ACC112 (cell line): ENCODE results near the gene AGBL1.

Experiments used
- H2AFZ ChIP-seq: fragments of 200-600 bp; sonication (generic); one replicate; pipeline ENCODE4 v1.6.0; 2017; ENCODE audit warnings: antibody characterized with exemption, low read length; ENCODE audit not compliant: unreplicated experiment
- H3K27ac ChIP-seq: fragments of 200-600 bp; sonication (generic); 2 replicates; pipeline ENCODE4 v1.5.1; 2014; ENCODE audit warnings: low read depth, mild to moderate bottlenecking, antibody characterized with exemption, low read length, moderate library complexity
- H3K27me3 ChIP-seq: fragments of 200-600 bp; sonication (generic); 2 replicates; pipeline ENCODE4 v1.6.1; 2014; ENCODE audit warnings: mild to moderate bottlenecking, antibody characterized with exemption, low read length, moderate library complexity, mixed read lengths; ENCODE audit not compliant: insufficient read depth
- H3K36me3 ChIP-seq: fragments of 200-600 bp; sonication (generic); 2 replicates; pipeline ENCODE4 v1.6.1; 2016; ENCODE audit warnings: mild to moderate bottlenecking, antibody characterized with exemption, low read length, moderate library complexity, mixed read lengths; ENCODE audit not compliant: insufficient read depth
- H3K4me1 ChIP-seq: fragments of 200-600 bp; sonication (generic); one replicate; pipeline ENCODE4 v1.6.1; 2016; ENCODE audit warnings: low read length, mixed read lengths; ENCODE audit not compliant: insufficient read depth, unreplicated experiment, control insufficient read depth
- H3K4me3 ChIP-seq: fragments of 200-600 bp; sonication (generic); 2 replicates; pipeline ENCODE4 v1.5.1; 2014; ENCODE audit warnings: mild to moderate bottlenecking, low read depth, low read length
- H3K79me2 ChIP-seq: fragments of 200-600 bp; sonication (generic); one replicate; pipeline ENCODE4 v1.6.0; 2016; ENCODE audit warnings: low read length; ENCODE audit not compliant: control insufficient read depth, unreplicated experiment, insufficient read depth

AGBL1 gene

DNA sequence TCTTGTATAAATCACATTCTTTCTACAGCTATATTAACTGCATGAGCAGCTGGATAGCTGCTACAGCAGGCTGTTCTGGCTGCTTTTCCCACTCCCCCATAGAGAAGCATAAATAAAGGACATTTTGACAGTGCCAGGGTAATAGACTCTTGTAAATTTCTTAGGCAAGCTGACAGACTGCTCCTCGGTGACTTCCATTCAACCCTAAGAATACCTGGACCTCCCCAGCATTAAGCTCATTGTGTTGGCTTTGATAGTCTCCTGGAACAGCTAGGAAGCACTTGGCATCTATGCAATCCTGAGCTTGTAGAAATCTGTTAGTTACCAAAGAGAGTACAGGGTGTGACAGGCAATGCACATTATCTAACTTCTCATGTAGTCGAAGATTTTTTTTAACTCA is 475.4 kb downstream of the AGBL1 start:
- Histone ChIP-seq H3K27me3 (no peaks in the 10 kb centered on the region), H3K4me3 (no peak overlapping the region), H2AFZ (no peak overlapping the region), H3K36me3 (no peaks in the 10 kb centered on the region), H3K27ac (no peak overlapping the region), H3K4me1 (no peaks in the 10 kb centered on the region), H3K79me2 (no peaks in the 10 kb centered on the region)

DNA sequence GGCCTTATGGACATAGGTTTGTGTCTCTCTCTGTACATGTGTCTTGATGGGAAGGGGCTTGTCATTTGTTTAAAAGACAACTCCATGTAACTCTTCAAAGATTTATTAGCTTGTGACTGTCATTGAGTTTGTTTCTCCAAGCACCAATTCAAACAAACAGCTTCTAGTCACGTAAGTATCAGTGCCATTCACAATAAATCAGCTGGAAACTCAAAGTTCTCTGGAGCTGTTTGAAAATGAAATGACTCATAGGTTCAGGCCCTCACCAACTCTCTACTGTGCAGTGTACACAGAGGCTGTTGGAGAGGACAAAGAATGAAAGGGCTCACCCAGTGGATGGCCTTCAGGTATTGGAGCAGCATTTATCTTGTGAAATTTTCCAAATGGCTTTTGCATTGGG is 476.3 kb downstream of the AGBL1 start:
- Histone ChIP-seq H3K36me3 (no peaks in the 10 kb centered on the region), H3K27ac (no peak overlapping the region), H3K27me3 (no peaks in the 10 kb centered on the region), H3K4me1 (no peaks in the 10 kb centered on the region), H3K79me2 (no peaks in the 10 kb centered on the region), H2AFZ (no peak overlapping the region), H3K4me3 (no peak overlapping the region)

DNA sequence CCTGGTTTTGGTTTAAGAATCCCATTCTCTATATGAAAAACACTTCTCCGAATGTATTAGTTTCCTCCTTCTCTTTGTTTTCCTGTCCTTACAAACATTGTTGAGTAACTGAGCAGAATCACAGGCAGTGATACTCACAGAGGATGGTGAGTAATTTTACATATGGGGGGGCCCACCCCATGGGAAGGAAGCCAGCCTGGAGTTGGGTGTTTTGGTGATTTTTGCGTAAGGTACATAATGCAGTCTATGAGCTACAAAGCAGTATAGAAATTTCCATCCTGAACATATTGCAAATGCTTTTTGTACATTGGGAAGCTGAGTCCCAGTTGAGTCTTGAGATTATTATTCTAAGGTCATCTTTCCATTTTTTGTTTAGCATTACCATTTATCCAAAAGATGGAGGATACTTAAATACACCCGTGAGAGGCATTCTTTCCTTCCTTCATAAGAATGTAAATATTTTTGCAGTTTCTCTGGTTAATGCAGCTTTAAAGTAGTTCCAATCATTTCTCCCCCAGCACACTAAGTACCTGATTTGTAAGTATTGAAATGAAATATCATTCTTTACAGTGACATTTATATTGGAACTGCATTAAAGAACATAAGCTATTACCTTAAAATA is 476.8 kb downstream of the AGBL1 start:
- Histone ChIP-seq H3K36me3 (no peaks in the 10 kb centered on the region), H3K27ac (no peak overlapping the region), H3K4me1 (no peaks in the 10 kb centered on the region), H3K27me3 (no peaks in the 10 kb centered on the region), H3K4me3 (no peak overlapping the region), H2AFZ (no peak overlapping the region), H3K79me2 (no peaks in the 10 kb centered on the region)

DNA sequence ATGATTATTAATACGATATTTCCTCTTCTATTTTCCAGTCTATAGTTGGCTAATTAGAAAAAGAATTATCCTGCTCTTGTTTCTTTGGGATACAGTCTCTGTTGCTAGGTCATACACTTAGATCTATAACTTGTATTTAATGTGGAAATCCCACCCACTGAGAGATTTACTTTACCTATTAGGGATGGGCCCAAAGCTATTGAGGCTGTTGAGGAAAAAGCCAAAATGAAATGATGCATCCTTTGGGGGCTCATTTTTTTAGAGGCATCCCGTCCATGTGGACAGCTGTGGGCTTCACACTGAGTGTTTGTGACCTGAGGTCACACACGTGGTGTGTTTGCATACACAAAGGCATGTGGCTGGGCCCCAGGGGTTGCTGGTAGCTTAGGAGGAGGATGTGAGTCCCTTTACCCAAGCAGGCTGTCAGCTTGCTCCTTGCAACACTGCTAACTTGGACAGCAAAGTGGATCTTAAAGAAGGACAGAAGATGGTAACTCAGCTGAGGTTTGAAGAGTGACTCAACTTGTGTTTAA is 477.4 kb downstream of the AGBL1 start:
- Histone ChIP-seq H3K4me3 (no peak overlapping the region), H3K27ac (no peak overlapping the region), H3K36me3 (no peaks in the 10 kb centered on the region), H3K79me2 (no peaks in the 10 kb centered on the region), H2AFZ (no peak overlapping the region), H3K4me1 (no peaks in the 10 kb centered on the region), H3K27me3 (no peaks in the 10 kb centered on the region)

DNA sequence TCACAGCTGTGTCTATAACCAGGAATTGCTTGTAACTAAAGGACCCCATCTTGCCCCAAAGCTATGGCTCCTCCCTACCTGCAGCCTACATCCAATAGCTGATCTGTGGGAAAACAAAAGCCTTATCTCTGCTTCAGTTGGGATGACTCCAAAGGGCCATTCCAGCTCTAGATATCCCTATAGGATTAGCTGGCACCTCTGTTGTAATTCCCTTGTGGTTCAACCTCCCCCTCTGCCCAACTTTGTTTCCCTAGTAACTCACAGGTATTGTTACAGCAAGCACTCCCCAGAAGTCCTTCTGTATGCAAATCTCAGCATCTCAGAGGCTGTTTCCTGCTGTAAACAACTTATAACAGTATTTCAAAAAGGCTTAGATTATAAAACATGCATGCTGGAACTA is 478.6 kb downstream of the AGBL1 start:
- Histone ChIP-seq H3K27me3 (no peaks in the 10 kb centered on the region), H3K27ac (no peak overlapping the region), H3K4me3 (no peak overlapping the region), H2AFZ (no peak overlapping the region), H3K36me3 (no peaks in the 10 kb centered on the region), H3K79me2 (no peaks in the 10 kb centered on the region), H3K4me1 (no peaks in the 10 kb centered on the region)

DNA sequence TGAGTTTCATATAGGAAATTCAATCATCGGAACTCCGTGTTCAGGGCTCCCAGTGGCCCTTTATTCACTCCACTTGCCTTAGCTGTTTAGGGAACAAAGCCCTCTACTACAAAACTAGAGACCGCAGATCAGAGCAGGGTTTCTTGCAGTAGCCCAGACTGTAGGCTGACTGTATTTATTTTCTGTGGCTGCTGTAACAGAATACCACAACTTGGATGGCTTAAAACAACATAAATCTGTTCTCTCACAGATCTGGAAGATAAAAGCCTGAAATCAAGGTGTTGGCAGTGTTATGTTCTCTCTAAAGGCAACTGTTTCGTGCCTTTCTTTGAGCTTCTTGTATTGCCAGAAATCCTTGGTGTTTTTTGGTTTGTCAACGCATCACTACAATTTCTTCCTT is 479.0 kb downstream of the AGBL1 start:
- H3K36me3 ChIP-seq = no peaks in the 10 kb centered on the region
- no peak overlapping the region for H3K27ac ChIP-seq
- H2AFZ ChIP-seq = no peak overlapping the region
- H3K27me3 ChIP-seq = no peaks in the 10 kb centered on the region
- no peak overlapping the region for H3K4me3 ChIP-seq
- H3K79me2 ChIP-seq = no peaks in the 10 kb centered on the region
- no peaks in the 10 kb centered on the region for H3K4me1 ChIP-seq

DNA sequence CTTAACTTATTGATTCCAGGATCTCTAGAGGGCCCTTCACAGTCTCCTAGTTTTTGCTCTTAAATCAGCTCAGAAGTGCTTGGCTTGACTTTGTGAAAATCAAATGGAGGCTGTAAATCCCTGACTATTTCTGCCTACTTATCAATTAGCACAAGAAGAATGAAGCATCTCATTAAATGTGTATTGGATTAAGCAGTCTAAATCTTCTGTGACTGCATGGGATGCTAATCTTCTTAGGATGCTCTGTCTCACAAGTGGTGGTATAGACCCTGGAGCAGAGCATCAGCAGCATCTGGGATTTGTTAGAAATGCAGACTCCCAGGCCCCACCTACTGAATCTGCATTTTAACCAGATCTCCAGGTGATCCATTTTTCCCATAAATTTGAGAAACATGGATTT is 488.7 kb downstream of the AGBL1 start:
- no peak overlapping the region for H2AFZ ChIP-seq

DNA sequence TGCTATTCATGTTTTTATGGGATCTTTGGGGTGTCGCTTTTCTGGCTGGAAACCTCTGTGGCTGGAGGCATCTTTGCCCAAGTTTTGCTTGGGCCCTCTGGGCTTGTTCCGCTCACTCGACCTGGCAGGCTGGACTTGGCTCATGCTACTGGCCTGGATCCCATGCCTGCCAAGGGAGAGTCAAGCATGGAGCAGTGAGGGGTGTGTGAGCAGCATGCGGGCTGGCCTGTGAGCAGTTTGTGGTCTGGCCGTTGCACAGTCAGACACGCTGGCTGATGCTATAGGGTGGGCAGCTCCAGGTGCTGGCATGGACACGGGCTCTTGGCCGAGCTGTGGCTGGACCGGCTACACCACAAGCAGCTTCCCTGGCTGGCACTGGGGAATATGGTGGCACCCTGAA is 491.1 kb downstream of the AGBL1 start:
- Histone ChIP-seq H3K4me1 (no peaks in the 10 kb centered on the region), H3K27me3 (no peaks in the 10 kb centered on the region), H2AFZ (no peak overlapping the region), H3K27ac (no peak overlapping the region), H3K79me2 (no peaks in the 10 kb centered on the region), H3K36me3 (no peaks in the 10 kb centered on the region), H3K4me3 (no peak overlapping the region)

More for the DNA sequence above, 488.7 kb downstream of the AGBL1 start:
- Histone ChIP-seq H3K27me3 (no peaks in the 10 kb centered on the region), H3K79me2 (no peaks in the 10 kb centered on the region), H3K4me1 (no peaks in the 10 kb centered on the region), H3K4me3 (no peak overlapping the region), H3K27ac (no peak overlapping the region), H3K36me3 (no peaks in the 10 kb centered on the region)

DNA sequence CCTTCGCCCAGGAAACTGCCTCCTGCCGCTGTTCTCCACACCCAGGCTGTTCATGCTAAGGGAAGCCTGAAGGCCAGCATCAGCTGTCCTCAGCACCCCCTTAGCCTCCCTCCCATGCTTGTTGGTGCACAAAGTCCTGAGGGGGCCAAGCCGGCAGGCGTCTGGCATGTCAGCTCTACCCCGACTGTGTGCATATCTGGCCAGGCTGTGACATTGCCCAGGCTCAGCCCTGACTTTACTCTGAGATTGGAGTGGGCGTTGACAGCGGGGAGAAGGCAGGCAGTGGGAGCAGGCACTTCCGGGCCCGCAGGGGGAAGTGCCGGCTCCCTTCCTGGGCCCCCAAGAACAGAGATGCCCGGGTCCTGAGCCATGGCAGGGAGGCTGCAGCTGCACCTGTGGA is 492.2 kb downstream of the AGBL1 start:
- Histone ChIP-seq H2AFZ (no peak overlapping the region), H3K4me1 (no peaks in the 10 kb centered on the region), H3K27me3 (no peaks in the 10 kb centered on the region), H3K36me3 (no peaks in the 10 kb centered on the region), H3K4me3 (no peak overlapping the region), H3K27ac (no peak overlapping the region), H3K79me2 (no peaks in the 10 kb centered on the region)

DNA sequence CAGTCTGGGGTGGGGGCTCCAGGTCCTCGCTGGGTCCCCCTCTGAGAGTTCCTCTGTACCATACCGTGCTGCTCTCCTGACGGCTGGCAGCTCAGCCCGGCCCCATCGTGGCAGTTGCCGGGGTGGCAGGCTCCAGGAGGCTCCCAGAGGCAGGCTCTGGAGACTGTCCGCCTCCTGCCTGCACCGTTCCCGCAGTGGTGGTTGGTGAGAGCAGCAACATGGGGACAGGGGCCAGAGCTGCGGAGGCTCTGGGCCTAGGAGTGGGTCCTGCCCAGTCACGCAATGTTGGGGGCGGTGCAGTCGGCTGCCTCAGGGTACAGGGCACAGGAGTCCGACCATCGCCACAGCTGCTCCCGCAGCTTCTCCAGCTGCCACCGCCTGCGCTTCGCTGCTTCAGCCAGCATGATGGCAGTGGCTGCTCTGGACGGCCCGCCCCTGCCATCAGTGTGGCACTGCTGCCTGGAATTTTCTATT is 492.7 kb downstream of the AGBL1 start:
- Histone ChIP-seq H3K4me1 (no peaks in the 10 kb centered on the region), H3K27ac (no peak overlapping the region), H3K4me3 (no peak overlapping the region), H3K36me3 (no peaks in the 10 kb centered on the region), H3K27me3 (no peaks in the 10 kb centered on the region), H2AFZ (no peak overlapping the region), H3K79me2 (no peaks in the 10 kb centered on the region)

DNA sequence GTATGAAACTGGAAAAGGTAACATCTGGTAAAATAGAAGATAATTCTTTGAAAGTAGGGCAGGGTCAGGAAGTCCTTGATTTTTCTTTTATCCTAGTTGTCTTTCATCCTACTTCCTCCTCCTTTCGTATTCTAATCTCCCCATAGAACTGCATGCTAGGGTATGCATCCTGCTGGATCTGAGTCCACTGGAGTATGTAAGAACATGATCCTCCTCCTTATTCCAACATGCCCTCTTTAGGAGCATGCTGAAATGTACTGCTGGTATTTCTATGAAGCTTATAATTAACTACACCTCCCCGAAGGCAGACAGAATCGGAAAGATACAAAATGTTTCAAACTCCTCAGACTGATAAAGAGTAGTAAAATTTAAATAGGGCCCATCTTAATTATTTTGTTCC is 493.8 kb downstream of the AGBL1 start:
- Histone ChIP-seq H3K36me3 (no peaks in the 10 kb centered on the region), H3K27me3 (no peaks in the 10 kb centered on the region), H3K4me3 (no peak overlapping the region), H3K27ac (no peak overlapping the region), H3K4me1 (no peaks in the 10 kb centered on the region), H2AFZ (no peak overlapping the region), H3K79me2 (no peaks in the 10 kb centered on the region)
